Stromal cell of bone marrow (primary cell): ENCODE data around the gene RTP5.
"Not testable (repeated sequence)": the region's sequence is repeated elsewhere in the genome, so short reads cannot be mapped to it uniquely, and the experiment has no call there.

ENCODE experiments used
- DNase-seq: peaks from one replicate; pipeline ENCODE4 v3.0.0-alpha.2; 2012; ENCODE audit warnings: low read depth

Gene RTP5

DNA sequence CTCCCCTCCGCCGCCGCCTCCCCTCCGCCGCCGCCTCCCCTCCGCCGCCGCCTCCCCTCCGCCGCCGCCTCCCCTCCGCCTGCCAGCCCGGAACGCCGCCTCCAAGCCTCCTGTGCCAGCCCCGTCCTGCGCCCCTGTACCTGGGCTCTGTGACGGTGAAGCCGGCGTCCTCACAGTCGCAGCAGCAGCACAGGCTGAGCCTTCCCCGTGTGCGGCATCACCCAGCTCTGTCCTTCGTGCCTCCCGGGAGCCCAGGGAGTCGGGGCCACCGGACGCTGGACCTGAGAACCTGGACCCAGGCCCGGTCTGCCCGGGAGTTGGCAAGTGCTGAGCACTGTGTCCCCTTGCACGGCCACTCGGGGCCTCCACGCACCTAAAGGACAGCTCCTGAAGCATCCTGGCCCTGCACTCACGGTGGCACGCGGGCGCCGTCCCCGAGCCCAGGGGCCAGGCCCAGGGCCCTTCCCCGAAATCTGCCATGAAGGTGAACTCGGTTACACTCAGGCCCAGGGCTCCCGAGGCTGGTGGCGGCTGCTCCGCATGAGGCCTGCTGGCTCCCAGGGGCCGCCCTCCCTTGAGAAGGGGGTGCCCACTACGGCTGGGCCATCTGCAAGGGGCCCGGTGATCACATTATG, 32.9 kb downstream of the RTP5 start:
- DNase-seq, result no peak

DNA sequence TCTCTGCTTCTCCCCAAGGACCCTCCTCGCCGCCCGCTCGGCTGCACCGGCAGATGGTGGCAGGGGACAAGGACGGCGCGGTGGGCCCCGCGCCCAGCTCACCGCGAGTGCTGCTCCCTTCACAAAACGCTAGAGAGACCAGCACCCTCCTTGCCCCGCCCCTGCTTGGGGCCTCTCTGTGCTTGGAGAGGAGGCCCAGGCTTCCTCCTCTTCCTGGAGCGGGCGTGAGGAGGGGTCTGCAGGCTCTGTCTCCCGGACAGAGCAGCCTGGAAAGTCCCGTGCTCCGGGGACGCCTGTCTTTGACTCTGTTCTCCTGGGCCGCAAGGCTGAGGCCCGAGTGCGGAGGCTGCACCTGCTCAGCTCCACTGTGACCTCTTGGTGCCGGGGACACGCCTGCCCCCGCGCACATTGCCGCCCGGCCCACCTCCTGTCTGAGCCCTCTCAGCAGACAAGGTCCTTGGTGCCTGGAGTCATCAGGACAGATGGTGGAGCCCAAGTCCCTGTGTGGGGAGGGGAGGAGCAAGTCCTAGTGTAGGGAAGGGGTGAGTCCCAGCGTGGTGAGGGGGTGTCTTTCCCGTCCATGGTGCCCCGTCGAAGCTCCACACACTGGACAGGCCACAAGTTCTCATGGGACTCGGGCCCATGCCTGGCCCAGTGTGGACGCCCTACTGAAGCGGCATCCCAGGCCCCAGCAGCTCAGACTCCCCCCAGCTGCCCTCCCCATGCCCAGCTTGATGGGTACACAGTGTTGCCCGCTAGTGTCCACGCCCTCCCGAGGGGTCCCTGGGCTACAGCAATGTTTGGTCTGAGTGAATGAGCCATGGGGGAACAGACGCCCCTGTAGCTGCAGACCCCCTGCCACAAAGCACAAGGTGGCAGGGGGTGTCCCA, 33.8 kb downstream of the RTP5 start:
- DNase-seq, result no peak

DNA sequence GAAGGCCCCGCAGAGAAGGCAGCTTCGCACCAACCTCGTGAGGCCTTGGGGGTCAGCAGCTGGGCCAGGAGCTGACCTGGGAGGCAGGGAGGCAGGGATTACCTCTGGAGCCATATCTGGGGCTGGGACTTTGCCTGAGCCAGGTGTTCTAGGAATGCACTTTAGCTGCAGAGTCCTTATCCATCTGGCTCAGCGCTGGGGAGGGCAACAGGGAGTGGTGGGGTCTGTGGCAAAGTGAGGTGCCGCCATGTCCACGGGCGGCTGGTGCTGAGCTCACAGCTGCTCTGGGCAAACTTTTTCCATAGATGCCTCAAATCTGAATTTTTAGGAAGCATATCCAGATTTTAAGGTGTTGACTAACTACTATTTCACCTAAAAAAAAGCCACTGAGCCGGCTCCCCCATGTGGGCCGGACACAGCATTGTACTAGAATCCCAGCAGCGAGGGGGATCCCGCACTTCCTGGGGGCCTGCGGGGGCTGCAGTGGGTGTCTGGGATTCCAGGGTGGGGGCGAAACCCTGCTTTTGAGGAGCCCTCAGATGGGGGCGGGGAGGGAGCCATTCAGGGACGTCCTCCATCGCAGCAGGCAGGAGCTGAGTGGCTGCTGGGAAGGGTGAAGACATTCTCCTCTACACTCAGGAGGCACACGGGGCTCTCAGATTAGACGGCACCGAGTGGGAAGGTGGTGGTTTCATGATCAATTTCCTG, 34.6 kb downstream of the RTP5 start:
- no peak for DNase-seq

DNA sequence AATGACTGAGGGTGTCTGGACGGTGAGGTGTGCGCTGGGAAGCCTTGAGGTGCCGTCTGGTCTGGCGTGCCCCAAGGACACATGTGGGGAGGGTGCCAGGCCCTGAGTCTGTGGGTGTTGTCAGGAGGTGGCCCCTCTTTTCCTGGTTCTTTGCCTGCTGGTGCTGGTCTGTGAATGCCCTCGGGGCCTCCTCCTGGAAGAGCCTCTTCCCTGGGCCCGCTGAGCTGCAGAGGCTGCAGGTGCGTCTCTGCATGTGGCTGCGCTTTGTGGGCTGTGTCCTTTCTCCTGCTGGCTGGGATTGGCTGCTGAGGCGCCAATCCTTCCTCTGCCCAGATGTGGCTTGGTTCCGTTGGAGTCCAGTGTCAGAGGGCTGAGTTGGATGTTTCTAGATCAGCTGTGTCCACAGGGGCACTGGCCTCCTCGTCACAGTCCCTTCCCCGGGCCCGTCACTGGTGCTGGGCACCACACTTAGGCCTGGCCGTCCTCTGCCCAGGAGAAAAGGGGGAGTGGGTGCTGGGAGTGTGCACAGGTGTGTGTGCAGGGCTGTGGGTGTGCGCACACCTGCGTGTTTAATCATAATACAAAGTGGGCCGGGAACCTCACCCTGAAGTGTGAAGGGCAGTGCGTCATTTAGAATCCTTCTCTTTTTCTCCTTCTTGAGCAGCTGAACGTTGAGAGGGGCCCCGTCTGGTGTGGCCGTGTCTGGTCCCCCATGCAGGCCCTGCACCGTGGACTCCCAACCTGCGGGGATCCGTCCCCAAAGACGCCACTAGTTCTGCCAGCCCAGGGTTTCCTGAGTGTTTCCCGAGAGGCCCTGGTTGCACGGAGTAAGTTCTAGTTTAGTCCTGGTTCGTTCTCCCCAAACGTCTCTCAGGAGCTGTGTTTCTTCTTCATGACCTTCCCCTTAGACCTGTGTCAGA, 35.5 kb downstream of the RTP5 start:
- no peak for DNase-seq

DNA sequence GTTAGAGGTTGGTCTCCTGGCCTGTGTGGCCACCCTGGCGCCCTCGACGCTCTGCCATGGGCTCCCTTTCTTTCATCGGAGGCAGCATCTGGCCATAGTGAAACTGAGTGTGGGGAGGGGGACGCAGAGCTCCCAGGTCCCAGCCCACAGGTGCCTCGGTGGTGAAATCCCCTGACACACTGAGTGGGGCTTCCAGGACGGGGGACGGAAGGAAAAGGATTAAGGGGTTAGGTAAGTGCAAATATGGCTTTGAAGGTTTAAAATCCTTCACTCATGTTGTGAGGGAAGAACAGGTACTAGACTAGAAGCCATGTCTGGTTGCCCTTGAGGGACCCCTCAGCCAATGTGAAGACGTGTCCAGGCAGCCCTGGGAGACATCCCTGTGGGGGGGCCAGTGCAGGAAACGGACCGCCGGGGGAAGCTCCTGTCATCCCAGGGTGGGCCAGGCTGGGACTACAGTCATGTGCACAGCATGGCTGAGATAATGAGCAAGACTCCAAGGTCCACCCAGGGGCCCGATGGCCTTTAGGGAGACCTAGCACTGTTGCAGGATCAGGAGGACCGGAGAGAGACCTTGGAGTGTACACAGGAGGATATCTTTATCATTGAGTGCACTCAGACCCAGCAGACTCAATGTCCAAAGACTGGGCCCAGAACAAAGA, 36.3 kb downstream of the RTP5 start:
- no peak for DNase-seq

DNA sequence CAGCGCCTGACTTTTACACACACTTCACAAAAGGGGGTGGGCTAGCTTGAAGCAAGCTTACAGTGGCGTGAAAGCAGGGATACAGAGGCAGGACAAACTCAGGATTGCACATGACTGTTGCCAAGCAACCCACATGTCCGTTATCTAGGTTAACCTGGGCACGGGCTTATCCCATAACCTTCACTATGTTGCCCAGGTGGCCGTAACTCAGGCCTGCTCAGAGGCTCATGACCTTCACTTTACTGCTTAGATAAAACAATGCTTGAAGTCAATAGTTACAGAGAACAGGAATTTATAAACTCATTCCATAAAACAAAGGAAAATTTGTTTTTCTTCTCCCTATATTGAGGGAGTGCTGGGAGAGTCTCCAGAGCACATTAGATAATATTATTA, 36.8 kb downstream of the RTP5 start:
- not testable (repeated sequence) for DNase-seq

DNA sequence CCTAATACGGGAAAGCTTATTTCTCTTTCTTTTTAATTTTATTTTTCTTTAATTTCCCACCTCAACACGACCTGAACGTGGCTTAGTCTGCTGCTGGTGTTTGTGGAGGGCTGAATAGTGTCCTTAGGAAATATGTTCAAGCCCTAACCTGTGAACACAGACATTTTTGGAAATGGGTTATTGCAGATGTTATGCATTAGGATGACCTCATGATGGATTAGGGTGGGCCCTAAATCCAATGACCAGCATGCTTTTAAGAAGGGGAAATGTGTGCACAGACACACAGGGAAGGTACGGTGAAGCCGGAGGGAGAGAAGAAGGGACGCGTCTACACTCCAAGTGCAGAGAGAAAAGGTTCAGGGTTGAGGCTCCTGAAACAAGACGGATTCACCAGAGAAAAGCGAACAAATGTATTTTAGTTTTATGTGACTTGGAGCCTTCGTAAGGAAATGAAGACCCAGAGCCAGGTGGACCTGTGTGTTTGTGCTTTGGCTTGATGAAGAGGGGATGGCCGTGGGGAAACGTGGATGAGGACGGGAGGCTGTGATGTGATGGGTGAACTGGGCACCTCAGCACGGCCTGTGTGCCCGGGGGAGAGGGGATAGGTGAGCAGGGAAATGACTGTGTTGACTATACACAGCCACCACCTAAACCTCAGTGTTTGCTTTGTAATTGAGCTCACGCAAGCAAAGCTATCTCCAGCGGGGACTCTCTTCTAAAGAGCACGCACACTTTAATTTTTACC, 37.5 kb downstream of the RTP5 start:
- no peak for DNase-seq

DNA sequence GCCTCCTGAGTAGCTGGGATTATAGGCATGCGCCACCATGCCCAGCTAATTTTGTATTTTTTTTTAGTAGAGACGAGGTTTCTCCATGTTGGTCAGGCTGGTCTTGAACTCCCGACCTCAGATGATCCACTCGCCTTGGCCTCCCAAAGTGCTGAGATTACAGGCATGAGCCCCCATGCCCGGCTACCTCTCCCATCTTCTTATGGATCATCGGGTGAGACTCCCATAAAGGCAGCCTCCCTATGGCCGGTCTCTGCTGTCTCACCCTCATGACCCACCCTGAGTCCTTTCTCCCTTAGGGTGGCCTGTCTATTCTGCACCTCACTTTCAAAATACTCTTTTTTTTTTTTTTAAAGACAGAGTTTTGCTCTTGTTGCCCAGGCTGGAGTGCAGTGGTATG, 38.3 kb downstream of the RTP5 start:
- not testable (repeated sequence) for DNase-seq

DNA sequence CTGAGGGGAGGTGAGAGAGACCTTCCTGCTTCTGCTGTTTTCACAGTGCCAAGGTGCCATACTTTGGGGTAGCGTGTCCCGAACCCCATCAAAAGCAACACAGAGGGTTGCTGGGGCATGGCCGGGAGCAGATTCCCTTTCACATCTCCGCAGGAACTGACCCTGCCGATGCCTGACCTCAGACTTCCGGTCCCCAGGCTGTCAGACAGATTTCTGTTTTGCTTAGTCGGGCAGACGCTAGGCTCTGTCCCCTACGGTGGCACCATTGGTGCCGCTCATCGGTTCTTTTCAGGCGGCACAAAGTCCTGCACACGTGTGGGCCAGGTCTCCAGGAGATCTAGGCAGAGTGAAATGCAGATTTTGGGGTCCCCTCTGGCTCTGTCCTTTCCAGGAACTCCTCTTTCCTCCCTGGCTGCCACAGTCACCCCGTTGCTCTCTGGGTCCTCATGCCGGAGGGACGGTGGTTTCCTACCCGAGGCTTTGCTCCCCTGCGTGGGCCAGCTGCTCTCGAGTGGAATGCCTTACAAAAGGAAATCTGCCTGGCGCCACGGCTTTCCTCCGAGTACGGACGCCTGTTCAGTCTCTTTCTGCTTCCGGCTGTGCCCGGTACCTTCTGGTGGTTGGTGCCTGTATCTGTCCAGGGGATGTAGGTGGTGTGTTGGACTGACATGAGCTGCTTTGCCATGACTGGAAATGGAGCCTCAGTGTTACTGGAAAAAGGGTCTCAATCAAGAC, 39.3 kb downstream of the RTP5 start:
- DNase-seq, result no peak

DNA sequence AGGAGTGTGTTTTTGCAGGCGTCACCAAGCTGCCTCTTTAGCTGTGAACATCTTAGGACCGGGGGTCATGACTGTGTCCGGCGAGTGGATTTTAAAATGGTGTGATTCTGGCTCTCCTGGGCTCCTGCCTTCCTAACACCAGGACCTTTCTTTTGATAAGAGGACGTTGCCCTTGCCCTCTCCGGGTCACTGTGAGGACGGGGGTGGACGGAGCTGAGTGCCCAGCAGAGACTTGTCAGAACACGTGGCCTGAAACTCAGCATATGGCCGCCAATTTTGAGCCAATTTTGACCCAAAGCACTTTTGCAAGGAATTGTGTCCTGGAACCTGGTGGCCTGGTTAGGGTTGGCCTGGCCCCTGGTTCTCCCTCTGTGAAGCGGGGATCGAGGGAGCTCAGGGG, 40.2 kb downstream of the RTP5 start:
- no peak for DNase-seq

DNA sequence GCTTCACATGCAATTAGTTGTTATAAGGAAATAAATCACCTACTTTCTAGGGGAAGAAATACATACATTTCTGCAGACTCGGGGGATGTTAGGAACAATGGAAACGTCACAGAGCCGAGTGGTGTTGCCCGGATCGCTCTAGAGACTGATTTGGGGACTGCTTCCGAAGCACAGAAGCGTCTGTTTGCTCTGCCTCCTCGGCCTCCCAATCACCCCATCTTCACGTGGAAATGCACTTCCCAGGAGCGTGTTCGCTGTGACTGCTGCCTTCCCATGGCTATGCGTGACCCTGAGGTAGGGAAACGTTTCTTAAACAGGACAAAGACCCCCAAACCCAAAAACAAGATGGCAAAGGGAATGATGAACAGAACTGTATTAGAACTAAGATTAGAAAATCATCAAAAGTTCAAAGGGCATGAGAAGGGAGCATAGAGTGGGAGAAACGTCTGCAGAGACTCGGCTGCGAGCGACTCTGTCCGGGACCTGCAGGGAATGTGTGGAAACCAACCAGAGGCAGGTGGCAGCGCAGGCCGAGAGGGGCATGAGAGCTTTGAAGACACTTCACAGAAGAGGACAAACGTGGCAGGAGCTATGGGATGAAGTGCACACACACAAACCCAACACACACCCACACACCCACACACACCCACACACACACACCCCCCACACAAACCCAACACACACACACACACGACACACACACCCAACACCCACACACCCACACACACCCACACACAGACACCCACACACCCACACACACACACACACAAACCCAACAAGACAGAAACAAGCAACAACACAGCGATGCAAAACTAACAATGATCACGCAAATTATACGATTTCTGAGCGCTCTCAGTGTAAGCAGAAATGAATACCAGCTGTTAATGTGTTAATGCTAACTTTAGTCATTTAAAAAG, 41.3 kb downstream of the RTP5 start:
- no peak for DNase-seq

DNA sequence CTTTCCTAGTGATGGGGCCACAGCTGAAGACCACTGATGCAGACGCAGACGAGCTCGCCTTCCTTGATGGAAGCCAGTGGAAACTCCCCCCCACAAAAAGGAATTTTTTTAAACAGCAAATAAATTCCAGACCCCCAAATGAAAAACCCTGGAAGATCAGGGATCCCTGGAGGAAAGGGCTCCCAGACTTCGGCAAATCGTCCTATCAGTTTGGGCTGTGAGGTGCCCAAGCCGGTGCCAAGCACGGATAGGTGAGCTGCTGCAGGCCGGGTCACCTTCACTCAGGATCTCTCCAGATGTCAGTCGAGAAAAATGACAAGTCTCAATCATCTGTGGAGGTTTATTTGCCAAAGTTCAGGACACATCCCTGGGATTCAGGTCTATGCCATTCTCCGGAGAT, 42.0 kb downstream of the RTP5 start:
- DNase-seq, result no peak

DNA sequence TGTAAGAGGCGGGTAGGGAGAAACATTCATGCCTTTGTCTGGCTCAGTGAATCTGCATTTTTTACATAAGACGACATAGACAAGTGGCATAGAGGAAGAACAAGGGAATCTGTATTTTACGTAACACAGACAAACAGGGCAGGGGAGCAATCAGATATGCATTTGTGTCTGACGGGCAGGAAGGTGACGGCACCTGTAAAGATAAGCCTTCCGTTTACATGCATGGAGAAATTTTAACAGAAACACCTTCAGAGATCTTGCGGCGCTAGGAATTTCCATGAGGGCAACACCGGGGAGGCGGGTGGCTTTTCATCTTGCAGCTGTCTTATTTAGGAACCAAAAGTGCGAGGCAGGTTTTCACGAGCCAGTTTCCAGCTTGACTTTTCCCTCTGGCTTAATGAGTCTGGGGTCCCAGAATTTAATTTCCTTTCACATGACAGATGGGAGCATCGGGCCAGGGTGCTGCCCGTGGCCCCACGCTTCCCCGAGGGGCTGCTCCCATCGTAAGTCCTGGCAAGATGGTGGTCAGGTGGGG, 42.6 kb downstream of the RTP5 start:
- no peak for DNase-seq

DNA sequence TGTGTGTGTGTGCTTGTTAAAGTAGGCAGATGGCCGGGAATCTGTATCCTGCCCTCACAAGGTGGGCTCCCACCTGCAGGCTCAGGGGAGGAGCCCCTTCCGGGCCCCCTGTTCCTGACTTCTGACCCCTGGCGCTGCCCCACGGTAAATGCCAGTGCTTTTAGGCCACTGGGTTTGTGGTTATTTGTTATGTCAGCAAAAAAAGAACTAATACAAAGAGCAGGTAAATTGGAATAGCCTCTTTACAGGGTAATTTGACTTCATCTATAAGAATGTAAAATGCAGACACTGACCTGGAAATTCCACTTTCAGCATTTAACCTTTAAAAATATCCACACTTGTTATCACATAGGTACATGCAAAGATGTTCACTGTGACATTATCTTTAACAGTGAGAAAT, 44.2 kb downstream of the RTP5 start:
- DNase-seq, result no peak

DNA sequence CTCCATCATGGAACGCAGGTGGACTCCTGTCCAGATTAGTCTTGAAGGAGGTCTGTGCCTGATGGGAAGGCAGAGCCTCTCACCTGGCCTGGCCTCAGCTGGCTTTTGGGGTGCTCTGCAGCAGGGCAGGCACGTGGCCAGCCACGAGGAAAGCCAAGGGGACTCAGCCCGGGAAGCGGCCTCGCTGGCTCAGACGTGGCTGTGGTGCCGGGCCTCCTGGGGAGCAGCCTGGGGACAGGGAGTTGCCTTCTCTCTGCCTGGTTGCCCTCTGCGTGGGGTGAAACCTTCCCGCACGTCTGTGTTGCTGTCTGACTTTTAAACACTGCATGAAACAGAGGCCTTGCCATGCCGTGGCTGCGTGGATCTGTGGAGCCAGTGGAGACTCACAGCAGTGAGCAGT, 45.0 kb downstream of the RTP5 start:
- DNase-seq, result no peak

DNA sequence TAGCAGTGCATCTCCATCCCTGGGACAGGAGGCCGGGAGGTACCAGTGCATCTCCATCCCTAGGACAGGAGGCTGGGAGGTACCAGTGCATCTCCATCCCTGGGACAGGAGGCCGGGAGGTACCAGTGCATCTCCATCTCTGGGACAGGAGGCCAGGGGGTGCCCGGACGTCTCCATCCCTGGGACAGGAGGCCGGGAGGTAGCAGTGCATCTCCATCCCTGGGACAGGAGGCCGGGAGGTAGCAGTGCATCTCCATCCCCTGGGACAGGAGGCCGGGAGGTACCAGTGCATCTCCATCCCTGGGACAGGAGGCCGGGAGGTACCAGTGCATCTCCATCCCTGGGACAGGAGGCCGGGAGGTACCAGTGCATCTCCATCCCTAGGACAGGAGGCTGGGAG, 52.1 kb downstream of the RTP5 start:
- DNase-seq, result not testable (repeated sequence)

DNA sequence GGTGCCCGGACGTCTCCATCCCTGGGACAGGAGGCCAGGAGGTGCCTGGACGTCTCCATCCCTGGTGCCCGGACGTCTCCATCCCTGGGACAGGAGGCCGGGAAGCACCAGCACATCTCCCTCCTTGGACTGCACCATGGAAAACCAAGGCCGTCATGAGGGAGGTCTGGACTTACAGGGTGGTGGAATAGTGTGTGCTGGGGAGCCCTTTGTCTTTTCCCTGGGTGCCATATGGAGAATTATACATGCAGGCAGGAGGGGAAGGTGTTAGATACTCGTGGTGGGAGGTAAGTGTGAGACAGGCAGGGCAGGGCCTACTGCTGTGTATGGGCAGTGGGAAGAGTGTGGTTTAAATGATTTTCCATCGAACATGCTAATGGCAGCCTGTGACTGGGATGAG, 52.9 kb downstream of the RTP5 start:
- no peak for DNase-seq

DNA sequence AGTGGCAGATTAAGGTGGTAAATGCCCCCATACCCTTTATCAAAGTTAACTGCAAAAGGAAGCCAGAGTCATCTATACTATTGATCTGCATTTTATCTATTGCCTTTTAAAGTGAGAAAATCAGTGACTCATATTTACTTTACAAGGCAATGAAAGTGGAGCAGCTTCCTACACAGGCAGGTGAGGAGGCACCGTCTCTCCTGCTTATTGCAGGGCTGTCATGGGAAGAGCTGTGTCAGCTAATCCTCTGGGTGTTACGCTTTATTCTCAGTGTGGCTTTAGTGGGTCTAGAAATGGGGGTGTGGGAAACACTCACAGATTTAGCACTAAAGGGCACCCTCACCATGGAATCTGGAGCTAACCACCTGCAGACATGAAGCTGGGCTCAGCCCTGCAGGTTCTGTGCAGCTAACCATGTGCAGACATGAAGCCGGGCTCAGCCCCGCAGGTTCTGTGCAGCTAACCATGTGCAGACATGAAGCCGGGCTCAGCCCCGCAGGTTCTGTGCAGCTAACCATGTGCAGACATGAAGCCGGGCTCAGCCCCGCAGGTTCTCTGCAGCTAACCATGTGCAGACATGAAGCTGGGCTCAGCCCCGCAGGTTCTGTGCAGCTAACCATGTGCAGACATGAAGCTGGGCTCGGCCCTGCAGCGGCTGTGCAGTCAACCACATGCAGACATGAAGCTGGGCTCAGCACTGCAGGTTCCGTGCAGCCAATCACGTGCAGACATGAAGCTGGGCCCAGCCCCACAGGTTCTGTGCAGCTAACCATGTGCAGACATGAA, 53.5 kb downstream of the RTP5 start:
- DNase-seq, result not testable (repeated sequence)
